ENCODE results near the gene ZNF354C. TPM values are rescaled to one million over a fixed set of nuclear protein-coding genes. Genes with fewer than 3 reads are reported as not detected.
A peak's percentile ranks its signal among the peaks of the same experiment; 100 is the strongest.

ZNF354C gene
- total and polyA plus RNA-seq, 9 of the 15 experiments (the other 6 are each of a cell fraction or from before 2014, with no cell fraction given) = 0.01 to 0.08 (median 0.03) TPM; not detected in 1

DNA sequence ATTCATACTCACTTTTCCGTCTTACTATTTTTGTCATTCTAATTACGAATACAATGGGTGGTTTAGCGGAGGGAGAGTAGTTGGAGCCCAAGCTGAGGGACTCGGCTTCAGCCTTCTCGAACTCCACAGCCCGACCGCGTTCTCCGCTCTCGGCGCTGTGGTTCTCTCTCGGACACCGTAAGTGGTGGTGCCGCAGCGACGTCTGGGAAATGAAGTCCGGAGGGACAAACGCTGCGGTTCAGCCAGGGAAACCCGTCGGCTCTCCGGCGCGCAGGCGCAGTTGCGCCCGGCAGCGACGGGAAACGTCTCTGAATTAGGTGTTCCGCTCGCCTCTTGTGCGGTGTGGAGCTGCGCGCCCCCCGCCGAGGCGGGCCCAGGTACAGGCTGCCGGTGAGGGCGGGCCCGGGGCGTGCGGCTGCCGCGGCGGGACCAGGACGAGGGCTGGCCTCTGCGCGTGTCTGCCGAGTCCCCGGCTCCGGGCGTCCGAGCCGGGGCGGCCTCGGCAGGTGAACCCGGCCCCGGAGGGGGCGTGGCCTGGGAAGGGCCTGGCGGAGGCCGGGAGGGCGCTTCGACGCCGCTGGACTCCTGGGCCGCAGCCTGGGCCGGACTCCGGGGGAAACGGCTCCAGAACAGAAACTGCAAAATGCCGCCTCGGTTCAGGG is 36.5 kb upstream of the ZNF354C start, which contains the start of gene ZNF879 (continued):
- TF ChIP-seq, protein P1, sequence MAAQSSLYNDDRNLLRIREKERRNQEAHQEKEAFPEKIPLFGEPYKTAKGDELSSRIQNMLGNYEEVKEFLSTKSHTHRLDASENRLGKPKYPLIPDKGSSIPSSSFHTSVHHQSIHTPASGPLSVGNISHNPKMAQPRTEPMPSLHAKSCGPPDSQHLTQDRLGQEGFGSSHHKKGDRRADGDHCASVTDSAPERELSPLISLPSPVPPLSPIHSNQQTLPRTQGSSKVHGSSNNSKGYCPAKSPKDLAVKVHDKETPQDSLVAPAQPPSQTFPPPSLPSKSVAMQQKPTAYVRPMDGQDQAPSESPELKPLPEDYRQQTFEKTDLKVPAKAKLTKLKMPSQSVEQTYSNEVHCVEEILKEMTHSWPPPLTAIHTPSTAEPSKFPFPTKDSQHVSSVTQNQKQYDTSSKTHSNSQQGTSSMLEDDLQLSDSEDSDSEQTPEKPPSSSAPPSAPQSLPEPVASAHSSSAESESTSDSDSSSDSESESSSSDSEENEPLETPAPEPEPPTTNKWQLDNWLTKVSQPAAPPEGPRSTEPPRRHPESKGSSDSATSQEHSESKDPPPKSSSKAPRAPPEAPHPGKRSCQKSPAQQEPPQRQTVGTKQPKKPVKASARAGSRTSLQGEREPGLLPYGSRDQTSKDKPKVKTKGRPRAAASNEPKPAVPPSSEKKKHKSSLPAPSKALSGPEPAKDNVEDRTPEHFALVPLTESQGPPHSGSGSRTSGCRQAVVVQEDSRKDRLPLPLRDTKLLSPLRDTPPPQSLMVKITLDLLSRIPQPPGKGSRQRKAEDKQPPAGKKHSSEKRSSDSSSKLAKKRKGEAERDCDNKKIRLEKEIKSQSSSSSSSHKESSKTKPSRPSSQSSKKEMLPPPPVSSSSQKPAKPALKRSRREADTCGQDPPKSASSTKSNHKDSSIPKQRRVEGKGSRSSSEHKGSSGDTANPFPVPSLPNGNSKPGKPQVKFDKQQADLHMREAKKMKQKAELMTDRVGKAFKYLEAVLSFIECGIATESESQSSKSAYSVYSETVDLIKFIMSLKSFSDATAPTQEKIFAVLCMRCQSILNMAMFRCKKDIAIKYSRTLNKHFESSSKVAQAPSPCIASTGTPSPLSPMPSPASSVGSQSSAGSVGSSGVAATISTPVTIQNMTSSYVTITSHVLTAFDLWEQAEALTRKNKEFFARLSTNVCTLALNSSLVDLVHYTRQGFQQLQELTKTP (IDR thresholded peaks at IDR 0.05; ENCODE audit: low read depth in 1 of 2, partially characterized antibody in 2 of 2) = peak in 1 of 2 experiments; percentile 82

- Histone ChIP-seq H3K27ac (ENCODE audit: extremely low read depth, low read depth, low read length) (no peak overlapping the region), H4K20me1 (replicated peaks; ENCODE audit: control insufficient read depth, insufficient read depth, low read length) (no peaks in the 10 kb centered on the region), H3K4me1 (replicated peaks in 1 of 2; ENCODE audit: control insufficient read depth in 2 of 2, insufficient read depth in 2 of 2, low read length in 2 of 2) (no peaks in the 10 kb centered on the region), H3K36me3 (ENCODE audit: control insufficient read depth, insufficient read depth, low read length) (no peaks in the 10 kb centered on the region), H3K4me2 (ENCODE audit: insufficient read depth, low read length) (no peak overlapping the region), H3K9ac (ENCODE audit: insufficient read depth in 1 of 2, low read depth in 2 of 2, low read length in 2 of 2) (no peak overlapping the region), H3K79me2 (ENCODE audit: control insufficient read depth, insufficient read depth, low read length) (no peaks in the 10 kb centered on the region), H3K4me3 (no peak overlapping the region), H2AFZ (ENCODE audit: low read depth, low read length) (no peak overlapping the region), H3K27me3 (ENCODE audit: control insufficient read depth in 2 of 2, insufficient read depth in 2 of 2, low read length in 2 of 2) (no peaks in the 10 kb centered on the region), H3K9me3 (replicated peaks; ENCODE audit: control insufficient read depth, insufficient read depth, low read depth, low read length) (no peaks in the 10 kb centered on the region; the same call in 1 of the 2 replicates), H3K9me1 (ENCODE audit: control insufficient read depth, insufficient read depth, low read length) (no peaks in the 10 kb centered on the region)
- in situ Hi-C loops (cut with MboI) = no loop called here
- TF ChIP-seq ZNF75A (CRISPR knock-in tag; IDR thresholded peaks at IDR 0.05) = peak; percentile 71; the same call in 1 of the 2 replicates
- no peak for TF ChIP-seq SMARCC2 (IDR thresholded peaks at IDR 0.05; ENCODE audit: low read depth)
- TF ChIP-seq ATF4 (CRISPR knock-in tag; IDR thresholded peaks at IDR 0.05) = no peak
- TF ChIP-seq DIDO1 (tag; IDR thresholded peaks at IDR 0.05; ENCODE audit: low read depth) = no peak
- TF ChIP-seq BRF1 (IDR thresholded peaks at IDR 0.05; ENCODE audit: borderline replicate concordance, extremely low read depth, insufficient read length) = no peak
- no peak for TF ChIP-seq ZNF3 (CRISPR knock-in tag; IDR thresholded peaks at IDR 0.05)
- TF ChIP-seq, protein P2, sequence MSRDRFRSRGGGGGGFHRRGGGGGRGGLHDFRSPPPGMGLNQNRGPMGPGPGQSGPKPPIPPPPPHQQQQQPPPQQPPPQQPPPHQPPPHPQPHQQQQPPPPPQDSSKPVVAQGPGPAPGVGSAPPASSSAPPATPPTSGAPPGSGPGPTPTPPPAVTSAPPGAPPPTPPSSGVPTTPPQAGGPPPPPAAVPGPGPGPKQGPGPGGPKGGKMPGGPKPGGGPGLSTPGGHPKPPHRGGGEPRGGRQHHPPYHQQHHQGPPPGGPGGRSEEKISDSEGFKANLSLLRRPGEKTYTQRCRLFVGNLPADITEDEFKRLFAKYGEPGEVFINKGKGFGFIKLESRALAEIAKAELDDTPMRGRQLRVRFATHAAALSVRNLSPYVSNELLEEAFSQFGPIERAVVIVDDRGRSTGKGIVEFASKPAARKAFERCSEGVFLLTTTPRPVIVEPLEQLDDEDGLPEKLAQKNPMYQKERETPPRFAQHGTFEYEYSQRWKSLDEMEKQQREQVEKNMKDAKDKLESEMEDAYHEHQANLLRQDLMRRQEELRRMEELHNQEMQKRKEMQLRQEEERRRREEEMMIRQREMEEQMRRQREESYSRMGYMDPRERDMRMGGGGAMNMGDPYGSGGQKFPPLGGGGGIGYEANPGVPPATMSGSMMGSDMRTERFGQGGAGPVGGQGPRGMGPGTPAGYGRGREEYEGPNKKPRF (IDR thresholded peaks at IDR 0.05; ENCODE audit: low read depth, low read length) = no peak
- no peak for TF ChIP-seq NCOA4 (IDR thresholded peaks at IDR 0.05; ENCODE audit: partially characterized antibody)
- BruUV-seq (replicated peaks) = no TSS peak
- POLR2A ChIA-PET = no interaction called here
- intact Hi-C loops (cut with micrococcal nuclease) = no loop called here
- DNase-seq (ENCODE audit: extremely low read depth in 1 of 4, low spot score in 3 of 4) (no peak), FAIRE-seq (no peak), ATAC-seq (no peak)
- CTCF ChIA-PET (ENCODE audit: low intra/inter-chr PET ratio) = no interaction called here
- whole genome bisulfite sequencing (ENCODE audit: insufficient coverage, low coverage, missing lambda C conversion rate) = 10% methylated on average over 7 of the region's 7 CpGs
Measured at GRCh38 chr5:179033004-179033580, 27.1 kb upstream of the ZNF354C start.
